HG02840 (cell line): ENCODE results near the gene SMIM34.
"Not testable (repeated sequence)": the region's sequence is repeated elsewhere in the genome, so short reads cannot be mapped to it uniquely, and the experiment has no call there.

ENCODE experiments used
- ATAC-seq: cut with Tn5 transposase; IDR thresholded peaks from one replicate; pipeline ENCODE4 v1.9.1; 2021; ENCODE audit warnings: mild to moderate bottlenecking, moderate library complexity, moderate number of reproducible peaks; ENCODE audit not compliant: unreplicated experiment, low FRiP score

Gene SMIM34

DNA sequence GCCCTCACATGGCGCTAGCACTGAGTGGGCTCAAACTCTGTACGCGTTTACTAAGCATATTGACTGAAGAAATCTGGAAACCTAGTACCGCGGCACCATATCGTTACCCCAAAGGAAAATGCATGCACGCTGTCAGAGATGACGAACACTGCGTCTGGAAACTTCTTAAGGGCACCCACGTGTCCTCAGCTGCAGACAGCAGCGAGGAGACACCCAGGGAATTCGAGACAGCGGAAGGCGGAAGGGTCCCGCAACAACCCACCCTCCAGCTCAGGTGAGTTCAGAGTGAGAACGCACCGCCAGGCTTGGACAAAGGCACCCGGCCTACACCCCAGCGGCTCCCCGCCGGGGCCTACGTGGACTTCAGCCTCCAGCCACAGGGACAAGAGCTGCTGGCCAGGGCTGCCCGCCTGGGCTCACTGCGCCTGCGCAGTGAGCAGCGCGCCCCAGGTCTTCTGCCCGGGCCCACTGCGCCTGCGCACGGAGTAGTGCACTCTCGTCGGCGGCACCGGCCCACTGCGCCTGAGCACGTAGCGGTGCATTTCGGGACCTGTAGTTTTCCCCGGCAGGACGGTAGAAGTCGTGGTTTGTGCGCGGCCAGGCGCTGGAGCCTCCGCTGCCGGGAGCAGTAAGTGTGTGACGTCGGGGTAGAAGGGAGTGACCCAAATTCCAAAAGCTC is 48.7 kb downstream of the SMIM34 start, which contains the start of gene SMIM11:
Gene SMIM11 (plus strand): TSS at position 568 of the 679 bp plus-strand sequence. CDS start 3,998 bp downstream, outside the sequence.
- peak; percentile 98 for ATAC-seq

DNA sequence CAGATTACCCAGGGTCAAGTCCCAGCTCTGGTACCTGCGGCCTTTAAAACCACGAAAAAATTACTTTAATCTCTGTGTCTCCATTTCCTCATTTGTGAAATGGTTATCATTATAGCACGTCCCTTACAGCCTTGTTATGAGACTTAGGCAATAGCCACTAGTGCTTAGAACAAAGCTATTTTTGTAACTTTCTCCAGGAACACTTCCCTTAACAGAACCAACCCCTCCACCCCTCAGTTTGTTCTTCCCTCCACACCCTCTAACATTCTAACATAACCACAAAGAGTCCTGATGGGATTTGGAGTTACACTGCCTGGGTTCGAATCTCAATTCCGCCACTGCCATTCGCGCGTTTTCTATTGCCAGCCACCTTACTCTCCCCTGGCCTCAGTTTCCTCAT is 49.3 kb downstream of the SMIM34 start:
- not testable (repeated sequence) for ATAC-seq

DNA sequence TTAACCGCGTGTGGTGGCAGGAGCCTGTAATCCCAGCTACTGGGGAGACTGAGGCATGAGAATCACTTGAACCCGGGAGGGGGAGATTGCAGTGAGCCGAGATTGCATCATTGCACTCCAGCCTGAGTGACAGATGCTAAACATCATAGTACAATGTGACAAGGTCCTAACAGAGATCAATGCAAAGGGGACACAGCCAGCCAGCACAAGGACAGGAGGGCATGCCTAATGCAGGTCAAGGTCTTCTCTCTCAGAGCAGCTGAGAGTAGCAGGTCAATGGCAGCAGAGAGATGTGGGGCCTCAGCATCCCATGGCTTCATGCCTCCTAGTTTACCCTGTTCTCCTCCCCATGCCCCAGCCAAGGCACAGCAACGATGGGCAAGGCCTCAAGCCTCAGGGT is 51.4 kb downstream of the SMIM34 start:
- no peak for ATAC-seq

GRCh38 chr21:34369741-34370140 is 54.0 kb downstream of the SMIM34 start:
- ATAC-seq: no peak
